A549 treated with DMSO at 1 μM for 4 hours (cell line): ENCODE data around the gene LIMK1. TPM values are rescaled to one million over a fixed set of nuclear protein-coding genes. Genes with fewer than 3 reads are reported as not detected.

Experiments
- total RNA-seq: library from RNA; stranded (reverse); fragments of 200-300 nt; extraction: Qiagen RNA extraction; gene quantifications from 5 replicates; pipeline ENCODE4 v1.2.3, GENCODE V29; 2022; ENCODE audit warnings: low read depth

LIMK1 gene
- 33.1 to 42.6 TPM (median 36.0 TPM) in 5 replicates for total RNA-seq

GRCh38 chr7:74083117-74083876 is at the start of gene LIMK1:
Gene LIMK1 (plus strand): TSS chr7:74083804. CDS start chr7:74083991, 187 bp downstream.

Other genes with a start within 250 kb of the LIMK1 start
- 9.0 to 12.3 TPM (median 10.8 TPM) in 5 replicates for gene METTL27, start 241.3 kb upstream of the LIMK1 start, total RNA-seq
- gene TMEM270, start 222.6 kb upstream of the LIMK1 start, total RNA-seq, result 0.19 to 0.23 TPM in 2 of 5 replicates, not detected in the others
- gene ELN, start 55.6 kb upstream of the LIMK1 start, total RNA-seq, result 0.06 to 0.14 TPM (median 0.10 TPM) in 5 replicates
- 303 to 351 TPM (median 310 TPM) in 5 replicates for gene EIF4H, start 90.6 kb downstream of the LIMK1 start, total RNA-seq
- 0.66 to 1.9 TPM (median 1.1 TPM) in 5 replicates for gene LAT2, start 126.2 kb downstream of the LIMK1 start, total RNA-seq
- gene RFC2, start 170.6 kb downstream of the LIMK1 start, total RNA-seq, result 57.0 to 68.7 TPM (median 58.0 TPM) in 5 replicates
- 15.4 to 21.9 TPM (median 19.8 TPM) in 5 replicates for gene CLIP2, start 205.6 kb downstream of the LIMK1 start, total RNA-seq